ENCODE data around the gene PHETA1. TPM values are rescaled to one million over a fixed set of nuclear protein-coding genes. Genes with fewer than 3 reads are reported as not detected.
A peak's percentile ranks its signal among the peaks of the same experiment; 100 is the strongest.

Gene PHETA1
- total RNA-seq, 4 donors from 2014 or later = 6.9 to 29.9 (median 7.8) TPM

GRCh38 chr12:111408686-111409402, 39.9 kb upstream of the PHETA1 start:
- no peak for TF ChIP-seq CTCF (IDR thresholded peaks at IDR 0.05)
- no peak for TF ChIP-seq POLR2A (IDR thresholded peaks at IDR 0.05)
- peak overlapping the region in 2 of 4 donors; percentile 40 to 81 for H3K4me3 ChIP-seq

GRCh38 chr12:111408116-111408440, 39.2 kb upstream of the PHETA1 start:
- TF ChIP-seq POLR2A (IDR thresholded peaks at IDR 0.05) = no peak
- TF ChIP-seq CTCF (IDR thresholded peaks at IDR 0.05) = no peak
- no peak for DNase-seq
- intact Hi-C loops (cut with DNase I) = no loop called here
- Histone ChIP-seq H3K27ac (peak overlapping the region in 3 of 4 donors; percentile 80 to 94 (median 92)), H3K4me3 (peak overlapping the region in 2 of 4 donors; percentile 81 to 88), H3K9me3 (no peaks in the 10 kb centered on the region), H3K27me3 (peaks cover 0 to 66% (median 0%) of the 10 kb centered on the region in 4 donors), H3K36me3 (no peaks in the 10 kb centered on the region), H3K4me1 (peaks cover 55 to 100% (median 67%) of the 10 kb centered on the region in 3 donors)
- 79 to 80% methylated on average over 1 of the region's 1 CpG for WGBS, 2 donors

More at GRCh38 chr12:111408686-111409402, 39.9 kb upstream of the PHETA1 start:
- Histone ChIP-seq H3K36me3 (no peaks in the 10 kb centered on the region), H3K4me1 (peaks cover 52 to 100% (median 69%) of the 10 kb centered on the region in 3 donors), H3K9me3 (no peaks in the 10 kb centered on the region), H3K27ac (peak overlapping the region; percentile 56 to 94 (median 86)), H3K27me3 (peaks cover 0 to 65% (median 0%) of the 10 kb centered on the region in 4 donors)
- intact Hi-C loops (cut with DNase I) = no loop called here
- DNase-seq = no peak
- WGBS, 2 donors = 39 to 57% methylated on average over 2 to 4 of the region's 4 CpGs

- Histone ChIP-seq H3K27me3 (peaks cover 0 to 66% (median 0%) of the 10 kb centered on the region in 4 donors), H3K36me3 (no peaks in the 10 kb centered on the region), H3K4me1 (peaks cover 56 to 100% (median 69%) of the 10 kb centered on the region in 3 donors), H3K27ac (peak overlapping the region; percentile 80 to 94 (median 86)), H3K4me3 (peak overlapping the region; percentile 62 to 88 (median 74)), H3K9me3 (no peaks in the 10 kb centered on the region)
- WGBS, 2 donors = 70 to 72% methylated on average over 2 to 3 of the region's 9 CpGs
- DNase-seq = no peak
- TF ChIP-seq POLR2A (IDR thresholded peaks at IDR 0.05) = no peak
- TF ChIP-seq CTCF (IDR thresholded peaks at IDR 0.05) = no peak
- intact Hi-C loops (cut with DNase I) = no loop called here
Measured at GRCh38 chr12:111407377-111408115, 38.7 kb upstream of the PHETA1 start.

GRCh38 chr12:111406474-111407376, 37.8 kb upstream of the PHETA1 start:
- no peak for TF ChIP-seq CTCF (IDR thresholded peaks at IDR 0.05)
- no peak for TF ChIP-seq POLR2A (IDR thresholded peaks at IDR 0.05)
- peak overlapping the region; percentile 62 to 88 (median 74) for H3K4me3 ChIP-seq
- H3K4me1 ChIP-seq = peaks cover 56 to 98% (median 66%) of the 10 kb centered on the region in 3 donors
- H3K27ac ChIP-seq = peak overlapping the region; percentile 80 to 94 (median 86)
- H3K9me3 ChIP-seq = no peaks in the 10 kb centered on the region
- intact Hi-C loops (cut with DNase I) = no loop called here
- H3K27me3 ChIP-seq = peaks cover 0 to 65% (median 0%) of the 10 kb centered on the region in 4 donors
- no peaks in the 10 kb centered on the region for H3K36me3 ChIP-seq
- DNase-seq = no peak
- WGBS, 2 donors = 12 to 38% methylated on average over 9 to 12 of the region's 34 CpGs

Data from esophagus squamous epithelium (tissue), 5 donors.